Measurements from ENCODE around the gene C10orf120.

The C10orf120 gene

DNA sequence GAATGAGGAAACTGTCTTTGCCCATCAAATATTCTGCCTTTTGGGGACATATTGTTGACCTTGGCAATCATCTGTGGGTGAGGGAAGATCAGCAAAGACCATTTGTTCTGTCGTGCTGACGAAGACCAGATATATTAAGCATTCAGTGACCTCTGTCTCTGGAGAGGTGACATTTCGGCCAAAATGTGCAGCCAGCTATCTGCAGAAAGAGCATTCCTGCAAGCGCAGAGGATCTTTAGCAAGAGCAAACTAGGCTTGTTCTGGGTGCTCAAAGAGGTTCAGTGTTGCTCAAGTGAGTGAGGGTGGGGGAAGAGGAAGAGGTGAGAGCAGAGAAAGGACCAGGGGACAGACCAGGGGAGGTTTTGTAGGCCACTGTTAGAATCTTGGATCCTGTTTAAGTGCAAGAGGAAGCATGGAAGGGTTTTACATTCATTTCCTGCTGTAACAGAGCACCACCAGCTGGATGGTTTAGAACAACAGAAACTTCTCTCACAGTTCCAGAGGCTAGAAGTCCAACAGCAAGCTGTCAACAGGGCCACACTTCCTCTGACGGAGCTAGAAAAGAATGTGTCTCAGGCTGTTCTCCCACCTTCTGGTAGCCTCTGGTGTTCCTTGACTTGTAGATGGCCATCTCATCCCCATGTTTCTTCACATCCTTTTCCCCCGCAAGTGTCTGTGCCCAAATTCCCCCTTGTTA is 11.2 kb downstream of the C10orf120 start:
- no peak overlapping the region for H2AFZ ChIP-seq (ENCODE audit: low read depth, low read length)
- H3K4me3 ChIP-seq (ENCODE audit: low read length), result no peak overlapping the region
- H4K20me1 ChIP-seq (ENCODE audit: insufficient read depth, low read length), result no peaks in the 10 kb centered on the region
- no peaks in the 10 kb centered on the region for H3K36me3 ChIP-seq (replicated peaks; ENCODE audit: low read depth, low read length)
- no peak overlapping the region for H3K4me2 ChIP-seq (ENCODE audit: low read length)
- H3K79me2 ChIP-seq (ENCODE audit: low read length), result no peaks in the 10 kb centered on the region
- H3K9ac ChIP-seq (ENCODE audit: low read length), result no peak overlapping the region
- H3K9me3 ChIP-seq (ENCODE audit: insufficient read depth, low read length), result no peaks in the 10 kb centered on the region
- H3K27me3 ChIP-seq (ENCODE audit: low read depth, low read length), result peaks cover 5% of the 10 kb centered on the region
- TF ChIP-seq EZH2phosphoT487 (IDR thresholded peaks at IDR 0.05; ENCODE audit: low read depth), result no peak
- TF ChIP-seq, protein P1, sequence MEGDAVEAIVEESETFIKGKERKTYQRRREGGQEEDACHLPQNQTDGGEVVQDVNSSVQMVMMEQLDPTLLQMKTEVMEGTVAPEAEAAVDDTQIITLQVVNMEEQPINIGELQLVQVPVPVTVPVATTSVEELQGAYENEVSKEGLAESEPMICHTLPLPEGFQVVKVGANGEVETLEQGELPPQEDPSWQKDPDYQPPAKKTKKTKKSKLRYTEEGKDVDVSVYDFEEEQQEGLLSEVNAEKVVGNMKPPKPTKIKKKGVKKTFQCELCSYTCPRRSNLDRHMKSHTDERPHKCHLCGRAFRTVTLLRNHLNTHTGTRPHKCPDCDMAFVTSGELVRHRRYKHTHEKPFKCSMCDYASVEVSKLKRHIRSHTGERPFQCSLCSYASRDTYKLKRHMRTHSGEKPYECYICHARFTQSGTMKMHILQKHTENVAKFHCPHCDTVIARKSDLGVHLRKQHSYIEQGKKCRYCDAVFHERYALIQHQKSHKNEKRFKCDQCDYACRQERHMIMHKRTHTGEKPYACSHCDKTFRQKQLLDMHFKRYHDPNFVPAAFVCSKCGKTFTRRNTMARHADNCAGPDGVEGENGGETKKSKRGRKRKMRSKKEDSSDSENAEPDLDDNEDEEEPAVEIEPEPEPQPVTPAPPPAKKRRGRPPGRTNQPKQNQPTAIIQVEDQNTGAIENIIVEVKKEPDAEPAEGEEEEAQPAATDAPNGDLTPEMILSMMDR (IDR thresholded peaks at IDR 0.05; ENCODE audit: low read depth, low read length), result no peak
- H3K27ac ChIP-seq (ENCODE audit: low read length), result no peak overlapping the region
- H3K4me1 ChIP-seq (ENCODE audit: low read length), result no peaks in the 10 kb centered on the region

DNA sequence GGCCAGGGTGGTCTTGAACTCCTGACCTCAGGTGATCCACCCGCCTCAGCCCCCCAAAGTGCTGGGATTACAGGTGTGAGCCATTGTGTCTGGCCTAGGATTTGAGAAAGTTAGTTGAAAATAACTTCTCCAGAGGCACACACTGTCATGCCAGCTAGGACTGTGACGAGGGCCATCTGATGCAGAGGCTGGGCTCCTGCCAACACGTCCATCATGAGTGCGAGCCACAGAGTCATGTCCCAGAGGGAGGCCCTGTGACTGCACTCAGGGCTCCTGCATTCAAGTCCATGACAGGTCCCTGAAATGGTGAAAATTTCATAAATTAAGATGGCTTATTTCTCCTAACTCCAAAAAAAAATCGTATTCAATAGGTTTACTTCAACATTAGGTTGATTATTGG is 17.1 kb downstream of the C10orf120 start:
- H3K4me3 ChIP-seq (ENCODE audit: low read length), result no peak overlapping the region
- H3K79me2 ChIP-seq (ENCODE audit: low read length), result no peaks in the 10 kb centered on the region
- no peak overlapping the region for H3K9ac ChIP-seq (ENCODE audit: low read length)
- H3K4me2 ChIP-seq (ENCODE audit: low read length), result no peak overlapping the region
- no peaks in the 10 kb centered on the region for H3K4me1 ChIP-seq (ENCODE audit: low read length)
- no peak overlapping the region for H2AFZ ChIP-seq (ENCODE audit: low read depth, low read length)
- H3K36me3 ChIP-seq (replicated peaks; ENCODE audit: low read depth, low read length), result no peaks in the 10 kb centered on the region
- no peaks in the 10 kb centered on the region for H3K9me3 ChIP-seq (ENCODE audit: insufficient read depth, low read length)
- no peaks in the 10 kb centered on the region for H4K20me1 ChIP-seq (ENCODE audit: insufficient read depth, low read length)
- peaks cover 9% of the 10 kb centered on the region; the same call in 1 of the 2 replicates for H3K27me3 ChIP-seq (ENCODE audit: low read depth, low read length)
- TF ChIP-seq, protein P1 (IDR thresholded peaks at IDR 0.05; ENCODE audit: low read depth, low read length), result no peak
- no peak for TF ChIP-seq EZH2phosphoT487 (IDR thresholded peaks at IDR 0.05; ENCODE audit: low read depth)
- H3K27ac ChIP-seq (ENCODE audit: low read length), result no peak overlapping the region

DNA sequence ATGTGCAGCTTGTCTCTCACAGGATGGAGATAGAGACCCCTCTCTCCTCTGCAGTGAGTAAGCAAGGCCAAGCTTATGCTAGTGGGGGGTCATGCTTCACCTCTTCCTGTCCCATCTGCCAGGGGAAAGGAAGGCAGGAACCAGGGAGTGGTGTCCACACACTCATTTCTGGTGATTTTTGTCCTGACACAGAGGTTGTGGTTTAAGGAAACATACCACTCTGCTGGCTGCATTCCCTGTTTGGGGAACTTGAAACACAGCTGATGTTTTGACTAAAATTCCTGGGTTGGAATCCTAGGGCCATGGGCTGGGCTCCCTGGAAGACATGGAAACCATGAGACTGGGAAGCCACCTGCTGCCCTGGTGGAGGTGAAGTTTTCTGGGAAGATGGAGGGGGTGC is 21.4 kb downstream of the C10orf120 start:
- Histone ChIP-seq H3K4me1 (ENCODE audit: low read length) (no peaks in the 10 kb centered on the region), H3K27me3 (ENCODE audit: low read depth, low read length) (peaks cover 3% of the 10 kb centered on the region; the same call in 1 of the 2 replicates), H3K36me3 (replicated peaks; ENCODE audit: low read depth, low read length) (no peaks in the 10 kb centered on the region), H3K9me3 (ENCODE audit: insufficient read depth, low read length) (no peaks in the 10 kb centered on the region), H3K27ac (ENCODE audit: low read length) (no peak overlapping the region), H3K4me2 (ENCODE audit: low read length) (no peak overlapping the region), H2AFZ (ENCODE audit: low read depth, low read length) (no peak overlapping the region), H3K9ac (ENCODE audit: low read length) (no peak overlapping the region), H3K79me2 (ENCODE audit: low read length) (no peaks in the 10 kb centered on the region), H4K20me1 (ENCODE audit: insufficient read depth, low read length) (no peaks in the 10 kb centered on the region), H3K4me3 (ENCODE audit: low read length) (no peak overlapping the region)
- no peak for TF ChIP-seq EZH2phosphoT487 (IDR thresholded peaks at IDR 0.05; ENCODE audit: low read depth)
- TF ChIP-seq, protein P1 (IDR thresholded peaks at IDR 0.05; ENCODE audit: low read depth, low read length), result no peak

GRCh38 chr10:122675278-122675677 is 24.4 kb downstream of the C10orf120 start:
- no peaks in the 10 kb centered on the region for H3K27me3 ChIP-seq (ENCODE audit: low read depth, low read length)
- no peak overlapping the region for H3K27ac ChIP-seq (ENCODE audit: low read length)
- H3K79me2 ChIP-seq (ENCODE audit: low read length), result no peaks in the 10 kb centered on the region
- TF ChIP-seq, protein P1 (IDR thresholded peaks at IDR 0.05; ENCODE audit: low read depth, low read length), result no peak
- no peak for TF ChIP-seq EZH2phosphoT487 (IDR thresholded peaks at IDR 0.05; ENCODE audit: low read depth)
- no peak overlapping the region for H3K4me2 ChIP-seq (ENCODE audit: low read length)
- no peaks in the 10 kb centered on the region for H3K36me3 ChIP-seq (replicated peaks; ENCODE audit: low read depth, low read length)
- no peak overlapping the region for H3K4me3 ChIP-seq (ENCODE audit: low read length)
- H2AFZ ChIP-seq (ENCODE audit: low read depth, low read length), result no peak overlapping the region
- H3K4me1 ChIP-seq (ENCODE audit: low read length), result no peaks in the 10 kb centered on the region
- no peaks in the 10 kb centered on the region for H4K20me1 ChIP-seq (ENCODE audit: insufficient read depth, low read length)
- H3K9ac ChIP-seq (ENCODE audit: low read length), result no peak overlapping the region
- no peaks in the 10 kb centered on the region for H3K9me3 ChIP-seq (ENCODE audit: insufficient read depth, low read length)

All from OCI-LY3 (cell line).